ENCODE data around the gene NOP56. TPM values are rescaled to one million over a fixed set of nuclear protein-coding genes. Genes with fewer than 3 reads are reported as not detected.

Gene NOP56
- polyA plus RNA-seq, 4 donors: 189 to 272 (median 243) TPM

DNA sequence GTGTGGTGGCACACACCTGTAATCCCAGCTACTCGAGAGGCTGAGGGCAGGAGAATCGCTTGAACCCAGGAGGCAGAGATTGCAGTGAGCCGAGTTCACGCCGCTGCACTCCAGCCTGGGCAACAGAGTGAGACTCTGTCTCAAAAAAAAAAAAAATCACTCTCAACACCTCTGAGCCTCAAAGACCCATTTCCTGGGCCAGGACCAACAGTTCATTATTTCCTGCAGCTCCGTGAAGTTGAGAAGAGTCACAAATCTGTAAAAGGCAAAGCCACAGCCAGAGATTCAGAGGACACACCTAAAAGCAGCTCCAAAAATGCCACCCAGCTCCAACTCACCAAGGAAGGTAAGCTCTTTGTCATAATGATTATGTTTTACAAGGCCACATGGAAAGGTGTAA is 15.2 kb upstream of the NOP56 start:
- DNase-seq (ENCODE audit: low read depth in 4 of 4, low spot score in 3 of 4): no peak

- DNase-seq (ENCODE audit: low read depth in 4 of 4, low spot score in 3 of 4): no peak
These were observed 12.2 kb upstream of the NOP56 start for GRCh38 chr20:2640260-2640659.

DNA sequence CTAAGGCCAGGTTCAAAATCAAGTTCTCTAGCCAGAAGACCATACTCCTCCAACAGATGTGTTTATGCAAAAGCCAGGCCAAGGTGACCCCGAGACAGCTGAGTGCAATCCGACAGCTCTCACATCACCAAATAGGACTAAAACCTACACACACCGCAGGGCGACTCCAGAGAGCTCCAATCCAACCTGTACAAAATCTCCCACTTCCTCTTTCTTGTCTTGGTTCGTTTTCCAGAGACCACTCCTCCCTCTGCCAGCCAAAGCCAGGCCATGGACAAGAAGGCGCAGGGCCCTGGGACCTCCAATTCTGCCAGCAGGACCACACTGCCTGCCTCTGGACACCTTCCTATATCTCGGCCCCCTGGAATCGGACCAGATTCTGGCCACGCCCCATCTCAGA is 11.5 kb upstream of the NOP56 start:
- DNase-seq (ENCODE audit: low read depth in 4 of 4, low spot score in 3 of 4): no peak

DNA sequence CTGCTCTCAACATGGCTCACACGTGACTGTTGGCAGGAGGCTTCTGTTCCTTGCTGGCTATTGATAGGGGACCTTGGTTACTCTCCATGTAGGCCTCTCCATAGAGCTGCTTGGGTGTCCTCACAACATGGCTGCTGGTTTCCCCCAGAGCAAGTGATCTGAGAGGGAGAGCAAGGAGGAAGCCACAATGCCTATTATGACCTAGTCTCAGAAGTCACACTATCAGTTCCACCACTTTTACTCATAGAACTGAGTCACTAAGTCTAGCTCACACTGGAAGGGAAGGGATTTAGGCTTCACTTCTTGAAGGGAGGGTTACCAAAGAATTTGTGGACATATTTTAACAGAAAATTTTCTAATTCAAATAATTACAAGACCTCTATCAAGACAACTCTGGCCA is 8.7 kb upstream of the NOP56 start:
- DNase-seq (ENCODE audit: low read depth in 4 of 4, low spot score in 3 of 4): no peak

DNA sequence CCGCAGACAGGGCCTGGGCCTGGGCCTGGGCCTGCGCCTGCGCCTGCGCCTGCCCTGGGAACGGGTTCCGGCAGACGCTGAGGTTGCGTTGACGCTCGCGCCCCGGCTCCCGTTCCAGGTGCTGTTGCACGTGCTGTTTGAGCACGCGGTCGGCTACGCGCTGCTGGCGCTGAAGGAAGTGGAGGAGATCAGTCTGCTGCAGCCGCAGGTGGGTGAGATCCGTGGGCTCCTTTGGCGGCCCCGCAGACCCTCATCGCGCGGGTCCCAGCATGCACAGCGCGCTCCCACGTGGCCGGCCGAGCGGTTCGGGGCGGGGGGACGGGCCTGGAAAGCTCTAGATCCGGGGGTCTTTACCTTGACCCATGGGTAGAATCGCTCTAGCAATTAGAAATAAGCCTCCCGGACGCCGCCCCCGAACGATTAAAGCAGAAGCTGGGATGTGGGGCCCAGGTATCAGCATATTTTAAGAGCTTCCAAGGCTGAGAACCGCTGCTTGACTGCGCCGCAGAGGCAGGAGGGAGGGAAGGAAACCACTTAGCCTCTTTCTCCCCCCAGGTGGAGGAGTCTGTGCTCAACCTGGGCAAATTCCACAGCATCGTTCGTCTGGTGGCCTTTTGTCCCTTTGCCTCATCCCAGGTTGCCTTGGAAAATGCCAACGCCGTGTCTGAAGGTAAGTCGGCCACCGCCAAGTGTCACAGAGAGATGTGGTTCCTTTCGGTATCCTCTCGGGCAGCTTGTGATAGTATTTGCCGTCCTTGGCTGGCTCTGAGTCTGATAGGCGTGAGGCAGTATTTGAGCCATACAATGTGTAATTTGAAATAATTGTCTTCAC is 508 bp downstream of the NOP56 start:
- DNase-seq (ENCODE audit: low read depth in 4 of 4, low spot score in 3 of 4): peak in 2 of 4 donors; percentile 18 to 24

DNA sequence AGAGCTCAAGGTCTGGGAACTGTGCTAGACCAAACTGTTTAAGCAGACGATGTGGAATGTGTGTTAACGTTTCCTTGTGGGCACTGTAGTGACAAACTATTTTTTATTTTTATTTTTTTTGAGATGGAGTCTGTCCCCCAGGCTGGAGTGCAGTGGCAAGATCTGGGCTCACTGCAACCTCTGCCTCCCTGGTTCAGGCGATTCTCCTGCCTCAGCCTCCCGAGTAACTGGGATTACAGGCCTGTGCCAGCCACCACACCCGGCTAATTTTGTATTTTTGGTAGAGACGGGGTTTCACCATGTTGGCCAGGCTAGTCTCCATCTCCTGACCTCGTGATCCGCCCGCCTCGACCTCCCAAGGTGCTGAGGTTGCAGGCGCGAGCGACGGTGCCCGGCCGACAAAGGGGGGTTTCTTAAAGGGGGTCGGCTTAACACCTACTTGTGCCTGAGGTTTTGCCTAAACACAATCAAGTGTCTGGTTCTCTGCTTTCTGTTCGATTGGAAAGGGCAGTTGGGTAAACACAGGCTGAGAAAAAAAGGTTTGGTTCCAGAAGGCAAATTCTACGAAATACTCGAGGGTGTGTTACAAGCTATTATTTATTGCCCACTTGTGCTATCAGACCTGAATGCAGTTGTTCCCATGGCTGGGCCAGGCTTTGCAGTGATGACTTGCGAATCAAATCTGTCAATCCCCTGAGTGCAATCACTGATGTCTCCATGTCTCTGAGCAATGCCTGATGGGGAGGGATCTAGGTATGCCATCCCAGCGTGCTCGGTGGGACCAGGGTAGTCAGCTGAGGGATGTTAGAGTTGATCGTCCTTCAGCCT is 1.3 kb downstream of the NOP56 start:
- no peak for DNase-seq (ENCODE audit: low read depth in 4 of 4, low spot score in 3 of 4)

DNA sequence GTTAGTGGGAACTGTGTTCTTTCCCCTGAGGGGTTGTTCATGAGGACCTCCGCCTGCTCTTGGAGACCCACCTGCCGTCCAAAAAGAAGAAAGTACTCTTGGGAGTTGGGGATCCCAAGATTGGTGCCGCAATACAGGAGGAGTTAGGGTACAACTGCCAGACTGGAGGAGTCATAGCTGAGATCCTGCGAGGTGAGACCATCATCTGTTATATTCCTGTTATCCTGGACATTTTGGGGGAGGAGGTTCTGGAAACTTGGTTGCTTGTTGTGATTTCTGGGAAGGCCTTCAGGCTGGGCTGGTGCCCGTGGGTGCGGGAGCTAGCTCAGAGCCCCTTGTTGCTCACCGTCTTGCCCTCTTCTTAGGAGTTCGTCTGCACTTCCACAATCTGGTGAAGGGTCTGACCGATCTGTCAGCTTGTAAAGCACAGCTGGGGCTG is 2.0 kb downstream of the NOP56 start:
- DNase-seq (ENCODE audit: low read depth in 4 of 4, low spot score in 3 of 4): no peak

DNA sequence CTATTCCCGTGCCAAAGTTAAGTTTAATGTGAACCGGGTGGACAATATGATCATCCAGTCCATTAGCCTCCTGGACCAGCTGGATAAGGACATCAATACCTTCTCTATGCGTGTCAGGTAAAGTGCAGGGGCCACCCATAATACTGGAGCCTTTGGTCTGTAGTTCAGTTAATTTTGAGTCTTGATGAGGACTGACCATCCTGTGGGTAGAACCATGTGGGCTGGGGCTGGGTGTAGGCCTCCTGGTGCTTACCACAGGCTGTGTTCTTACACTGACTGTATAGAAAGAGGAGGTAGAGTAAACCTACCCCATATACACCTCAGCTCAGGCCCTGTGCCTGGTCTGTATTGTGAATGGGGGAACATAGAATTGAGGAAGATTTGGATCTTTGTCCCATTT is 2.4 kb downstream of the NOP56 start:
- DNase-seq (ENCODE audit: low read depth in 4 of 4, low spot score in 3 of 4): no peak

GRCh38 chr20:2655331-2656116 is 3.1 kb downstream of the NOP56 start:
- DNase-seq (ENCODE audit: low read depth in 4 of 4, low spot score in 3 of 4): no peak

DNA sequence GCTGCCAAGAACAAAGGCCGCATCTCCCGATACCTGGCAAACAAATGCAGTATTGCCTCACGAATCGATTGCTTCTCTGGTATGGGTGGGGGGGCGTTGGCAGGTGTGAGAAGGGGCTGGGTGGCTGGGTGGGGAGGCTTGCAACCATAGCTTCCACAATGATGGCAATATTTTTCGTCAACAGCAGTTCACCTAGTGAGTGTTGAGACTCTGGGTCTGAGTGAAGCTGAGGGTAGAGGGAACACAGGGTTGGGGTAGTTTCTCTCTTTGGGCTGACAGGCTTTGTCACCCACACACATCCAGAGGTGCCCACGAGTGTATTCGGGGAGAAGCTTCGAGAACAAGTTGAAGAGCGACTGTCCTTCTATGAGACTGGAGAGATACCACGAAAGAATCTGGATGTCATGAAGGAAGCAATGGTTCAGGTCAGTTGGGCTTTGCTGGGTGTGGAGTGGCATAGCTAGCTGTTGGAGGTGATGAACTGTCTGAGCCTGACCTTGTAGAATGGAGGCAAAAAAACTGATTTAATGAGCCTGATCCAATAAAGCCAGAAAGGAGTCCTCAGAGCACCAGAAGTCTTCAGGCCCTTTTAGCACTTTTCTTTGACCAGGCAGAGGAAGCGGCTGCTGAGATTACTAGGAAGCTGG is 4.2 kb downstream of the NOP56 start:
- DNase-seq (ENCODE audit: low read depth in 4 of 4, low spot score in 3 of 4): no peak

- no peak for DNase-seq (ENCODE audit: low read depth in 4 of 4, low spot score in 3 of 4)
These were observed 4.8 kb downstream of the NOP56 start for GRCh38 chr20:2657241-2657640.

DNA sequence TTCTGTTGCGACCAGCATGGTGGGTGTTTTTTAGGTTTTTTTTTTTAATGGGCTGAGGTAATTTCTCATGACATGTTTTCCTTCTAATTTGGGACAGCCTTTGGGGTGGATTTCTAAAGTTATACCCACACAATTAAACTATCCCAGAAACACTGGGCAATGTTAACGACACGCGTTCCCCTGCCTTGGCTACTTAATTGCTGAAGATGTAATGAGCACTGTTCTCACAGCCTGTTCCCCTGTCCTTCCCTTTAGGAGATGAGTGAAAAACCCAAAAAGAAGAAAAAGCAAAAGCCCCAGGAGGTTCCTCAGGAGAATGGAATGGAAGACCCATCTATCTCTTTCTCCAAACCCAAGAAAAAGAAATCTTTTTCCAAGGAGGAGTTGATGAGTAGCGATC is 5.2 kb downstream of the NOP56 start:
- DNase-seq (ENCODE audit: low read depth in 4 of 4, low spot score in 3 of 4): no peak

DNA sequence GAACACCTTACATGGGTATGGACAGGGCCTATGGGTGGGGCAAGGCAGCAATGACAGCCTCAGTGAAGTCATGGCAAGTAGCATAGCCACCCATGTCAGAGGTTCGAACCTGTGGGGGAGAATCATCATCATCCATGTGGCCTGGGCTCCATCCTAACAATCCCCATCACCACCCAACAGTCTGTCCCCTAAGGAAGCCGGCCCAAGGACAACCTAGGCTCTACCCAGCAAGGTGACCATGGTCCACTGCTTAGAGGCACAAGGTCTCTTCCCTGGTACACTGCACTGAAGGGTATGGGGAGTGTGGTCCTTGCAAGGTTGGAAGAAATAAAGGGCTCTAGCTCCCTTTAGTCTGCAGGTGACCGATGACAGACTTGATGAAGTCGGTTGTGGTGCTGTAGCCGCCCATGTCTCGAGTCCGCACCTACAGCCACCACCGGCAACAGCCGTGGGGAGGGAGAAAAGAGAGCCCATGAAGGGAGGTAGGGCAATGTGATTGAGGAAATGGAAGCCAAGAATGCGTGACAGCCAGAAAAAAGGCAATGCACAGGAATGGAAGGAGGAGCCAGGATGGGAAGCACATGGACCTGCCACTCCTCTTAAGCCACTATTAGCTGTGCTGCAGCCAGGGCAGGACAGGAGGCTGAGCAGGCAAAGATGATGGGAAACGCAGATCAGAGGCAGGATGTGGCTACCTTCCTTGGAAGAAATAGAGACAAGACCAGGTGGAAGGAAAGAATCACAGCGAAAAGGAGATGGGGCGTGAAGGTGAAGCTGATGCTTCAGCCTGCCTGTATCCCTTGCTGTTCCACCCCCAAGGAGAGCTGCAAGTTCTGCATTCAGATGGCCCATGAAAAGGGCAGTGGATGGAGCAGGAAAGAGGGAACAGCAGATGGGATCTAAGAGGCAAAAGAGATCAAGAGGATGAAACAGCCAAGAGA is 6.3 kb downstream of the NOP56 start:
- DNase-seq (ENCODE audit: low read depth in 4 of 4, low spot score in 3 of 4): no peak

DNA sequence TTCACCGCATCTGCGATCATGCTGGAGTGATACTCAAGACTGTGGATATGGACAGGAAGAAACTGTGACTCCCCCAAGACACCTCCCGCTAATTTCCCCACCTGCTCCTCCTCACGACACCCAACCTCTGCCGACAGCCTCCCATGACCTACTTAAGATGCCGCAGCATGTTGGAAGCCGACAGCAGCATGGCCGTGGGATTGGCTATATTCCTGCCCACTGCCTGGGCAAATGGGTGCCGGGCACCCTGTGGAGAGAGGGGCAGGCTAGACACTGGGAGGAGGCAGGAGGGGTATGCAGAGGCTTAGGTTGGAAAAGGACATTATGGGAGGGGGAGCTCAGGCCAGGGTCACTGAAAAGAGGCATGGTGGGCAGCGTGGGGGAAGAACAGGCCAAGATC is 7.1 kb downstream of the NOP56 start:
- no peak for DNase-seq (ENCODE audit: low read depth in 4 of 4, low spot score in 3 of 4)

GRCh38 chr20:2663364-2663886 is 11.0 kb downstream of the NOP56 start:
- no peak for DNase-seq (ENCODE audit: low read depth in 4 of 4, low spot score in 3 of 4)

DNA sequence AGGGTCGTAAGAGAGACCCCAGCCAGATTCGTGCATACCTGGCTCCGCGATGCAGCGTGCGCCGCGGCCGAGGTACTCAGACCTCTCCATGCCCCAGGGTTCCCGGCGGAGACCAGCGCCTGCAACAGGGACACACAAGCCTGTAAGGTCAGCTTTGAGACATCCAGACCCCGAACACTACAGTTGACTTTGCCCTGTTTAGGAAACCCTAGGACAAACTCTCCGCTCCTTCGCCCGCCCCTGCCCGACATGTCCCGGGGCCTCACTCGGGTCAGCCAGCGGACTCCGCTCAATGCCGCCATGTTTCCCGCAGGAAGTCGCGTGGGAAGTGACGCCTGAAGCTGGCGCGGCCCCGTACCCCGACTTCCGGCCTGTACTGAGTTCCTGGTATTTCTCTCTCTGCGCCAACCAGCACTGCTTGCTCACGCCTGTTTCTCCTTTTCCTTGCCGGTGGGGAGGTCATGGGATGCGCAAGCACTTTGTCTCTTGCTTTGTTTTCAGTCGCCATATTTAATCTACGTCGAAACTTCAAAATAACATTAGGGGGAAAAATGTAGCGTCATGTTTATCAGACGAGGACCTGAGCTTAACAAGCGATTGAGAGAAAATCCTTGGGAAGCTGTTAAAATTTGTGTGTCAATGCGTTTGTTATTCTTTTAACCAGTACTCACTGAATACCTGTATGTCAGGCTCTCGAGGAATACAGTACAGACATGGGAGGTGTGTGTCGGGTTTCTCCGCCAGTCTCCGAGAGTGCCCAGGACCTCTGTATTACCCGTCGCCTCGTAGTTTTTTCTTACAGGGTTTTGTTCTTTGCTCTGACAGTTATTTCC is 11.7 kb downstream of the NOP56 start, which contains the start of gene IDH3B:
Gene IDH3B, minus strand, starts transcription at position 330 of the 833 bp plus-strand sequence. Its CDS starts 28 bp downstream, at position 302.
- DNase-seq (ENCODE audit: low read depth in 4 of 4, low spot score in 3 of 4): peak; percentile 77 to 87 (median 82)

DNA sequence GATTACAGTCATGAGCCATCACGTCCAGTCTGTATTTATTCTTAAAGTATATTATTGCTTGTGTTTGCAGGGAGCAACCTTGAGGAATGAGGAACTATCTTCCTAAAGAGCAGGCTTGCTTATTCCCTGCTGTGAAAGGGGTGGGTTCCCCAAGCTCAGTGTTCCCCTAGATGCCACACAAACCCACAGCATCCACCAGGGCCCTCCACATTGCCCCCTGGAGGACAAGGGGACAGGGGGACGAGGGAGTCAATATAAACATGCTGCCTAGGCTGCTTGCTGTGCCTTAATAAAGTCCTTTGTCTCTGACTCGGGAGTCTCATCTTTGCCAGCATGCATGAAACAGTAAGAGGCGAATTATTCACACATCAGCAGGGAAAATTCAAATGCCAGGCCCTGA is 19.5 kb downstream of the NOP56 start:
- no peak for DNase-seq (ENCODE audit: low read depth in 4 of 4, low spot score in 3 of 4)

- DNase-seq (ENCODE audit: low read depth in 4 of 4, low spot score in 3 of 4): no peak
These were observed 20.0 kb downstream of the NOP56 start for GRCh38 chr20:2672446-2672845.

All from left renal pelvis (tissue), 4 donors.